ENCODE results near the gene SPOCK1.

Gene SPOCK1

DNA sequence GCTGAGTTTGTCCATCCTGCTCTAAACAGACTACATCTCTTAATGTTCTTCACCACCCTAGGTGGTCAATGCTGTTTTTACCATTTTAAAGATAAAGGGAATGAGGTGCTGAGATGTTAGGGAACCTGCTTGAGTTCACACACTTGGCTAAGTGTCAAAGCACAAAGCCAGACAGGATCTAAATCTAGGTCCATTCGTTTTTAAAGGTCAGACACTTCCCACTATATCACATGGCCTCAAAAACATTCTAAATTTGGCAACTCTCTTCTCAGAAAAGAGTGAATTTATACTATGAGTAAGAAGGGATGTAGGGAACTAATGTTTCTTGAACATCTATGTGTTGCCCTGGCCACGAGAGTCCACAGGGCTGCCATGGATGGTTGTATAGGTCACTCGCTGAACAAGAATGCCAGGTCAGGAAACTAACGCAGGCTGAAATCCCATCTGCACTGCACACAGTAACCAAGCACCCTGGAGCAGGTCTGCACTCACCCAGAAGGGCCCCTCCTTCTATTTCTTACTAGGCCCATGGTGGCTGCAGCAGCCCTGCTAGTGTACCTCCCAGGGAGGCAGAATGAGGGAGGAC lies 213.0 kb downstream of the SPOCK1 start:
- Histone ChIP-seq H3K9ac (ENCODE audit: low read length) (no peak overlapping the region), H3K4me3 (ENCODE audit: low read length) (no peak overlapping the region), H3K36me3 (ENCODE audit: control insufficient read depth, insufficient read depth, low read length) (no peaks in the 10 kb centered on the region), H3K27ac (ENCODE audit: low read depth, low read length) (no peak overlapping the region), H3K27me3 (ENCODE audit: control insufficient read depth, insufficient read depth, low read length) (no peaks in the 10 kb centered on the region), H3K4me1 (ENCODE audit: control insufficient read depth, insufficient read depth, low read length) (no peaks in the 10 kb centered on the region)

DNA sequence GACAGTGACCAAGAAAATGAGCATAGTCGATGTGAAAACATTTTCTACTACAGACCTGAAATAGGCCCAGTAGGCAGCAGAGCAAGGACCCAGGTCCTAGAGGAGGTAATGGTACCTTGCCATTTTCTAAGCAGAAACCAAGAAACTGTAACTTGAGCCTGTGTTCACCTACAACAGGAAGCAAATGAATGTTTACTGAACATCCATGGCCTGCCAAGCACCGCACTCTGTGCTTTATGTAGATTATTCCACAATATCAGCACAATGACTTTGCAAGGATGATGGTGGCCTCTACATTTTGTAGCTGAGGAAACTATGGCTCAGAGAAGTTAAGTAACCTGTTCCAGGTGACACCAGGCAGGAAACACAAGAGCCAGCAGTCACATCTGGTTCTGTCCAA lies 215.3 kb downstream of the SPOCK1 start:
- no peak overlapping the region for H3K4me3 ChIP-seq (ENCODE audit: low read length)
- H3K4me1 ChIP-seq (ENCODE audit: control insufficient read depth, insufficient read depth, low read length): no peaks in the 10 kb centered on the region
- H3K27ac ChIP-seq (ENCODE audit: low read depth, low read length): no peak overlapping the region
- no peaks in the 10 kb centered on the region for H3K27me3 ChIP-seq (ENCODE audit: control insufficient read depth, insufficient read depth, low read length)
- H3K9ac ChIP-seq (ENCODE audit: low read length): no peak overlapping the region
- H3K36me3 ChIP-seq (ENCODE audit: control insufficient read depth, insufficient read depth, low read length): no peaks in the 10 kb centered on the region

DNA sequence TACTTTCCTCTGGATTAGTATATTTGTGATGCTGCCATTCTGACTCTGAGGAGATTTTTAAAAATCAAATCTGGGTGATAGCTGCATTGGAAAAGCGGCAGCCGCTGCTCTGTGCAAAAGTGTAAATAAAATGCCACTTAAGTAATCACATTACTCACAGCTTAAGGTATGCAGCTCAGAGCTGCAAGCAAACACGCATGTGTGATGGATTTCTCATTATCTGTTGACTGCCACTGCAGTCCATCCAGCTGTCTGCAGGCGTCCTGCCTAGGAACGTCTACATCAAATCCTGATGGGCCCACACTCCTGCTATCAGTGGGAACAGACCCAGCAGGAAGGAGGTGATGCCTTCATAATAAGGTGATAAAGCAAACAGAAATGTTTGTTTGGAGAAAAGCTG lies 216.9 kb downstream of the SPOCK1 start:
- Histone ChIP-seq H3K36me3 (ENCODE audit: control insufficient read depth, insufficient read depth, low read length) (no peaks in the 10 kb centered on the region), H3K27ac (ENCODE audit: low read depth, low read length) (no peak overlapping the region), H3K9ac (ENCODE audit: low read length) (no peak overlapping the region)

DNA sequence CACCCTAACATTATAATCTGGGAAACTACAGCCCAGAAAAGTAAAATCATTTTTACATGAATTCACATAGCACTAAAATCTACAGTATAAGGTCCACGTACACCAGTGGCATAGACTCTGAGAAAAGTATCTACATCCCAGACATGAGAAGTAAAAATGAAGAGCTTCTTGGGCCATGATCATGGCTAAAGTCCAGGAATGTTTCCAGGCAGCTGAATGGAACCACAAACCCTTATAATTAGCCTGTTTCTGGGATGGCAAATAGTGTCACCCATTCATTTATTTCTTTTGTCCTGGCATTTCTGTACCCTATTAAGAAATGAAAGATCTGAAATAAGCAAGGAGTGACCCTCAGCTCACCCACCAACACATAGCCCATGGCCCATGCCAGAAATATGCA lies 217.9 kb downstream of the SPOCK1 start:
- no peak overlapping the region for H3K9ac ChIP-seq (ENCODE audit: low read length)
- H3K27me3 ChIP-seq (ENCODE audit: control insufficient read depth, insufficient read depth, low read length): no peaks in the 10 kb centered on the region
- no peak overlapping the region for H3K27ac ChIP-seq (ENCODE audit: low read depth, low read length)
- no peak overlapping the region for H3K4me3 ChIP-seq (ENCODE audit: low read length)
- no peaks in the 10 kb centered on the region for H3K36me3 ChIP-seq (ENCODE audit: control insufficient read depth, insufficient read depth, low read length)
- H3K4me1 ChIP-seq (ENCODE audit: control insufficient read depth, insufficient read depth, low read length): no peaks in the 10 kb centered on the region

More for the DNA sequence above, 216.9 kb downstream of the SPOCK1 start:
- Histone ChIP-seq H3K4me1 (ENCODE audit: control insufficient read depth, insufficient read depth, low read length) (no peaks in the 10 kb centered on the region), H3K27me3 (ENCODE audit: control insufficient read depth, insufficient read depth, low read length) (no peaks in the 10 kb centered on the region), H3K4me3 (ENCODE audit: low read length) (no peak overlapping the region)

DNA sequence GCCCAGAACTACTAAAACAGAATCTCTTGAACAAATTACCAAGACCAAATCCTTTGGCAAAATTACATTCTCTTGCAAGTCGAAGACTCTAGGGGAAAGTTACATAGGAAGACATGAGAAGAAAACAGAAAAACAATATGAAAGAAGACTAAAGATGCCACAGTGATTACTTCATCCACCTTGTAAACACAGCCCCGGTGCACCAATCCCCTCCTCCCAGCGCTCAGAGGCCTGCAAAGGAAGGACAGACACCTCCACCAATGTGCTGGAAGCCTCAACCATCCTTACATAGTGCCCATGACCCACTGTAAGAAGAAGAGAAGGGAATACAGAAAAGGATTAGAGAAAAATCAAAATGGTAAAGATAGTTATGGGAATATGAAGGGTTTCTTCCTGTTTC lies 218.5 kb downstream of the SPOCK1 start:
- Histone ChIP-seq H3K4me3 (ENCODE audit: low read length) (no peak overlapping the region), H3K36me3 (ENCODE audit: control insufficient read depth, insufficient read depth, low read length) (no peaks in the 10 kb centered on the region), H3K27ac (ENCODE audit: low read depth, low read length) (no peak overlapping the region), H3K4me1 (ENCODE audit: control insufficient read depth, insufficient read depth, low read length) (no peaks in the 10 kb centered on the region), H3K9ac (ENCODE audit: low read length) (no peak overlapping the region), H3K27me3 (ENCODE audit: control insufficient read depth, insufficient read depth, low read length) (no peaks in the 10 kb centered on the region)

DNA sequence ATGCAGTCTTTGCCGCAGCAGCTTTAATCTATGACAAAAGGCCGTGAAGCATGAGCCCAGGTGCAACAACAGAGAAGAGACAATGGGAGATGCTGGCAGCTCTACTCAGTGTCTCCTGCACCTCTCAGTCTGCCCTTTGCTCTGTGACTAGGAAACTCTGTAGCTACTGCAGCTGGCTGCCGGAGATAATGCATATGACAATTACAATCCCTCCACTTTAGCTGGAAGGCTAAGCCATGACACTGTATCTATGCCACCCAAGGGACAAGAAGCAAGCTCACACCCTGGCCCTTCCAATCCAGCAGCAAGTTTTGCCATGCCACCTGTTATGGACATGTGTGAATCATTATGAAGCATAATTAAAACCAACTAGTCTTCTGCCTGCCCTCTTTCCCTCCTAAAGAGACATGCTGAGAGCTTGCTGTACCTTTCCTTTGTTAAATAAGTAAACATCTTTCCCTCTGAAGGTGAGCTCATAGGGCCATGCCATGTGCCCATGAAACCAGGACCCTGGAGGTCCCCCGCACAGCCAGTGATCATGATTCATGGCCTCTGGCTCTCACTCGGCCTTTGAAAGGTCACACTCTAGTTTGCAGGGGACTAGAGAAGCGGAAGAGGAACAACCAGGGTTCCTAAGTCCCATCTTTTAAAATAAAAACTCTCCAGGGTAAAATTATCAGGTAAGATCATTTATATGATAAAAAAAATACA lies 219.4 kb downstream of the SPOCK1 start:
- H3K4me3 ChIP-seq (ENCODE audit: low read length): no peak overlapping the region
- no peak overlapping the region for H3K9ac ChIP-seq (ENCODE audit: low read length)
- no peaks in the 10 kb centered on the region for H3K4me1 ChIP-seq (ENCODE audit: control insufficient read depth, insufficient read depth, low read length)
- H3K27ac ChIP-seq (ENCODE audit: low read depth, low read length): no peak overlapping the region
- no peaks in the 10 kb centered on the region for H3K36me3 ChIP-seq (ENCODE audit: control insufficient read depth, insufficient read depth, low read length)
- H3K27me3 ChIP-seq (ENCODE audit: control insufficient read depth, insufficient read depth, low read length): no peaks in the 10 kb centered on the region

DNA sequence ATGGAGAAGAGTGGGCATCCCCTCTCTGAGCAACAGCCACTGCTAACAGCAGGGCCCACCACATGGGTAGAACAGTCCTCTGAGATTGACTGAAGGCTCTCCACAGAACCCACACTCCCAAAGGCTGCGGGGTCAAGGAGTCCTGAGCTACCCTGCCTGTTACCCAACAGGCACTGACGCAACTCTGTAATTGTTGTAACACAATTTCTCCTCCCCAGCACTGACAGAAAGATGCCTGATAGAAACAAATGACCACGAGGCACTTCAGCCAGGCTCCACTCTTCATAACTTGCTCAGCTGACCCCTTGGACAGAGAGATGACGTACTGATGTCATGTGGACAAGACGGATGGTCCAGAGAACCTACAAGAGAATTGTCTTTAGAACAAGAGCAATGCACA lies 220.7 kb downstream of the SPOCK1 start:
- H3K4me3 ChIP-seq (ENCODE audit: low read length): no peak overlapping the region
- no peaks in the 10 kb centered on the region for H3K27me3 ChIP-seq (ENCODE audit: control insufficient read depth, insufficient read depth, low read length)
- no peak overlapping the region for H3K9ac ChIP-seq (ENCODE audit: low read length)
- H3K4me1 ChIP-seq (ENCODE audit: control insufficient read depth, insufficient read depth, low read length): no peaks in the 10 kb centered on the region
- H3K27ac ChIP-seq (ENCODE audit: low read depth, low read length): no peak overlapping the region
- H3K36me3 ChIP-seq (ENCODE audit: control insufficient read depth, insufficient read depth, low read length): no peaks in the 10 kb centered on the region

DNA sequence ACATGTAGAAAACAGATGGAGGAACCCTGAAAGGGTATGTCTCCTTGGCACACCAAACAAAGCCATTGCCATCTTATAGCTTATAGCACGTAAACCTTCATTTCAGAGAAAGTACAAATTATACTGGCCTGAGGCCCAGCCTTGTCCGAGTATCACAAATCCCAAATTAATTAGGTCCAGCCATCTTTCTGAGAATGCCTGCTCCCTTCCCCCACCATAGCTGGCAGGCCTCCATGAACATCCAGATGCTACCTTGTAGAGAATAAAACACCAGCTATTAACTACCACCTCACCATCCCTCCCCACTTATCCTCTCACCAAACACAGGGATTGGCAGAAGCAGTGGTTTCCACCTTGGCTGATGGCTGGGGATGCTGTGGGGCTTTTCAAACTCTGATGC lies 224.0 kb downstream of the SPOCK1 start:
- Histone ChIP-seq H3K4me1 (ENCODE audit: control insufficient read depth, insufficient read depth, low read length) (no peaks in the 10 kb centered on the region), H3K27me3 (ENCODE audit: control insufficient read depth, insufficient read depth, low read length) (no peaks in the 10 kb centered on the region), H3K27ac (ENCODE audit: low read depth, low read length) (no peak overlapping the region), H3K9ac (ENCODE audit: low read length) (no peak overlapping the region), H3K4me3 (ENCODE audit: low read length) (no peak overlapping the region), H3K36me3 (ENCODE audit: control insufficient read depth, insufficient read depth, low read length) (no peaks in the 10 kb centered on the region)

DNA sequence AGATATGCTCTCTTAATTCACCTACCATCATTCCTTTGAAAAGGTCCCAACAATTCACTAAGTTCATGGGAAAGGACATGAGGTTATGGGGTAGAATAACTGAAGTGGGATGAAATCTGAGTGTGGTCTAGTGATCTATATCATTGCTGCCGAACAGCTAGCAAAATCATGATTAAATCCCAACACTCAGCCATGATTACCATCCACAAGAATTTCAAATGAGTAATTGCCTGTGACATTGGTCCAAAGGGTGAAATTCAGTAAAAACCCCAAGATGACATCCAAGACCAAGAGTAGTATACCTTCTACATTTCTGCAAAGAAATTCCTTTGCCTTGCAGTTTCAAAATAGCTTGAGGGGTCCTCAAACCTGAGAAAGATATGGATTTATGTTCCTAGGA lies 225.6 kb downstream of the SPOCK1 start:
- Histone ChIP-seq H3K36me3 (ENCODE audit: control insufficient read depth, insufficient read depth, low read length) (no peaks in the 10 kb centered on the region), H3K27ac (ENCODE audit: low read depth, low read length) (no peak overlapping the region), H3K4me3 (ENCODE audit: low read length) (no peak overlapping the region), H3K27me3 (ENCODE audit: control insufficient read depth, insufficient read depth, low read length) (no peaks in the 10 kb centered on the region), H3K9ac (ENCODE audit: low read length) (no peak overlapping the region), H3K4me1 (ENCODE audit: control insufficient read depth, insufficient read depth, low read length) (no peaks in the 10 kb centered on the region)

DNA sequence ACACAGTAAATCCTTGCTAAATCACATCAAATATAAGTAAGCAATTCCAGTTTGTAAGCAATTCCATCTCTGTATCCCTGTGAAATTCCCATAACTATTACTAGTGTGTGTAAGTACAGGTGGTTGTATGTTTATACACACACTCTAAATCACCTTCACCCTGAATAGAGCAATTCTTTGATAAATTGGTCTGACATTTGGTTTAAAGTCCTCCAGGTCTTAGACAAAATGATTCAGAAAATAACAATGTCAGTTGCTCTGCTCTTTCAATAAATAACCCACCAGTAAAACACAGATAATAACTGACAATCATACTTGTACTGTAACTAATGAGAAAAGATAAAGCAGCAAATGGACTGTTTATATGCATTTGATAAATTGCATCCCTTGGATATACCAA lies 226.3 kb downstream of the SPOCK1 start:
- Histone ChIP-seq H3K9ac (ENCODE audit: low read length) (no peak overlapping the region), H3K4me1 (ENCODE audit: control insufficient read depth, insufficient read depth, low read length) (no peaks in the 10 kb centered on the region), H3K27ac (ENCODE audit: low read depth, low read length) (no peak overlapping the region), H3K4me3 (ENCODE audit: low read length) (no peak overlapping the region), H3K36me3 (ENCODE audit: control insufficient read depth, insufficient read depth, low read length) (no peaks in the 10 kb centered on the region), H3K27me3 (ENCODE audit: control insufficient read depth, insufficient read depth, low read length) (no peaks in the 10 kb centered on the region)

DNA sequence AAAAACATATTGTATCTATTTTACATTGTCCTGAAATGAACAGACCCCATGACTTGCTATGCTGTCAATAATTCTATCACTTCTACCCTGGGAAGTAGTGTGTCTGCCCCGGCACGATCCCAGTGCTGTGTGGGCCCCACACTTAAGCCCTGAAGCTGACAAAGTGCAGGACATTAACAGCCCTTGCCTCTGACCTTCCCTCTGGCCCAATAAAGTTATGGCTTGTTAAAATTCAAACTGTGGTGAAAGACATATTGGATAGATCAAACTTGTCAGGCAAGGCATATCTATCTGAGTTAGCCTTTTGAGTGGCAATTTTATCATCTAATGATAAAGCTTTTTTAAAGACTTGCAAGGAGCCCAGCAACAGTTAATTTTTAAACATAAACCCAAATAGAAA lies 229.2 kb downstream of the SPOCK1 start:
- H3K4me1 ChIP-seq (ENCODE audit: control insufficient read depth, insufficient read depth, low read length): no peaks in the 10 kb centered on the region
- H3K36me3 ChIP-seq (ENCODE audit: control insufficient read depth, insufficient read depth, low read length): no peaks in the 10 kb centered on the region
- H3K27me3 ChIP-seq (ENCODE audit: control insufficient read depth, insufficient read depth, low read length): no peaks in the 10 kb centered on the region
- no peak overlapping the region for H3K4me3 ChIP-seq (ENCODE audit: low read length)
- no peak overlapping the region for H3K27ac ChIP-seq (ENCODE audit: low read depth, low read length)
- H3K9ac ChIP-seq (ENCODE audit: low read length): no peak overlapping the region

DNA sequence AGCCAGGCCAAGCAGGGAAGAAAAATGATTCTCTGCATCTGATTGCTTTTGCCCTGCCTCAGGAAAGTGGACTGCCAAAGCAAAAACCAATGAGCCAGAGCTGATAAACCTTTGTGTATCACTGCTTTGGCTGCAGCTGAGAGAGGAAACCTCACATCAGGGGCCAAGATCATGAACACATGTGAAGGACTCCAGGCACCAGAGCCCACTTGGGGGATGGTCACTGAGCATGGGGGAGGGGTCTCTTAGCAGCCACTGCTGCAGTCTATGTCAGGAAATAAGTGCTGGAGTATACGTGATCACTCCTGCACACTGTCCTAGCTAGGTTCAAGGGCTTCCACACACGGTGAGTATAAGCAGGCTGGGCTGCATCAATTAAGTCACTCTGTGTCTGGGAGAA lies 229.9 kb downstream of the SPOCK1 start:
- no peak overlapping the region for H3K27ac ChIP-seq (ENCODE audit: low read depth, low read length)
- no peaks in the 10 kb centered on the region for H3K4me1 ChIP-seq (ENCODE audit: control insufficient read depth, insufficient read depth, low read length)
- no peaks in the 10 kb centered on the region for H3K27me3 ChIP-seq (ENCODE audit: control insufficient read depth, insufficient read depth, low read length)
- H3K4me3 ChIP-seq (ENCODE audit: low read length): no peak overlapping the region
- H3K36me3 ChIP-seq (ENCODE audit: control insufficient read depth, insufficient read depth, low read length): no peaks in the 10 kb centered on the region
- H3K9ac ChIP-seq (ENCODE audit: low read length): no peak overlapping the region

DNA sequence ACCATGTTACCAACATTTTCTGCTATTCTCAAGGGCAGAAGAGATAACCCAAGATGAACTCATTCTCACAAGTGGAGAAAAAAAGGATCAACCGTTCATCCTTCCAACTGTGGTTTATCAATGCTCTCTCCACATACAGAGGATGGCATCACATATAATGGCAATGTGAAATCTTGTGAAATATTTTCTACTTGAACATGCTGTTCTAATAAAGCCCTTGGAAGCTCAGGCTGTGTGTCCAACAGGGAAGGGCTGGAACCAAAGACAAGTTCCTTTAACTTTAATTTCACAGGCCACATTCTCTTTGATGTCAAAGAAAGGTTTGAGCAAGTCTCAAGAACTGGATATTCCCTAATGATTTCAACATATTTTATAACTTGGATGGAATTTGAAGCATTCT lies 230.5 kb downstream of the SPOCK1 start:
- no peak overlapping the region for H3K9ac ChIP-seq (ENCODE audit: low read length)
- H3K36me3 ChIP-seq (ENCODE audit: control insufficient read depth, insufficient read depth, low read length): no peaks in the 10 kb centered on the region
- H3K4me3 ChIP-seq (ENCODE audit: low read length): no peak overlapping the region
- no peaks in the 10 kb centered on the region for H3K4me1 ChIP-seq (ENCODE audit: control insufficient read depth, insufficient read depth, low read length)
- no peak overlapping the region for H3K27ac ChIP-seq (ENCODE audit: low read depth, low read length)
- no peaks in the 10 kb centered on the region for H3K27me3 ChIP-seq (ENCODE audit: control insufficient read depth, insufficient read depth, low read length)

Data from rectal smooth muscle tissue (tissue), 1 donor.